Breast epithelium (tissue), 3 donors: Measurements from ENCODE around the gene TIE1.

Experiments
- POLR2AphosphoS5 ChIP-seq, 3 donors: sonication (generic); formaldehyde crosslinking; IDR thresholded peaks; one replicate each; pipeline ENCODE4 v1.6.1; 2017; ENCODE audit warnings: antibody characterized with exemption in 3 of 3
- TF ChIP-seq, protein P1 (sequence below), 3 donors: fragments of 450-650 bp; IDR thresholded peaks; one replicate each; pipeline ENCODE4 v1.5.1; 2016 to 2017; ENCODE audit warnings: antibody characterized with exemption in 3 of 3, mild to moderate bottlenecking in 3 of 3, moderate library complexity in 3 of 3

DNA sequence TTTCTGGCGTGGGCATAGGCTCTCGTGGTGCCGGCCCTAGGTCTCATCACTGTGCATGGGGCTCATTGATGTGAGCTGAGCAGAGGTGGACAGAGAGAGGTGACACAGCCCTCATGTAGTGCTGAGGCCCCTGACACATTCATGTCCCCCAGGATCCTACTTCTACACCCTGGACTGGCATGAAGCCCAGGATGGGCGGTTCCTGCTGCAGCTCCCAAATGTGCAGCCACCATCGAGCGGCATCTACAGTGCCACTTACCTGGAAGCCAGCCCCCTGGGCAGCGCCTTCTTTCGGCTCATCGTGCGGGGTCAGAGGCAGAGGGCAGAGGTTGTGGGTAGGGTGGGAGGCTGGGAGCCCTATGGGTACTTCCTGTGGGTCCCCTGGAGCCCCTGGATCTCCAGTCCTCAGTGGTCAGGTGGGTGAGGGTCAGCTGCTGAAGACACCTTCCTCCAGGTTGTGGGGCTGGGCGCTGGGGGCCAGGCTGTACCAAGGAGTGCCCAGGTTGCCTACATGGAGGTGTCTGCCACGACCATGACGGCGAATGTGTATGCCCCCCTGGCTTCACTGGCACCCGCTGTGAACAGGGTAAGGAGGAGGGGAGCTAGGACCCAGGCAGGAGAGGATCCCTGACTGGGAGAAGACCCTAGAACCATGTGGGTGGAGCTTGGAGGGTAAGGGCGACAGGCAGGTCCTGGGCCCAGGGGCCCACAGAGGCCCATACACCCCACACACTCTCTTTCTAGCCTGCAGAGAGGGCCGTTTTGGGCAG is 6.1 kb downstream of the TIE1 start:
- TF ChIP-seq, protein P1, sequence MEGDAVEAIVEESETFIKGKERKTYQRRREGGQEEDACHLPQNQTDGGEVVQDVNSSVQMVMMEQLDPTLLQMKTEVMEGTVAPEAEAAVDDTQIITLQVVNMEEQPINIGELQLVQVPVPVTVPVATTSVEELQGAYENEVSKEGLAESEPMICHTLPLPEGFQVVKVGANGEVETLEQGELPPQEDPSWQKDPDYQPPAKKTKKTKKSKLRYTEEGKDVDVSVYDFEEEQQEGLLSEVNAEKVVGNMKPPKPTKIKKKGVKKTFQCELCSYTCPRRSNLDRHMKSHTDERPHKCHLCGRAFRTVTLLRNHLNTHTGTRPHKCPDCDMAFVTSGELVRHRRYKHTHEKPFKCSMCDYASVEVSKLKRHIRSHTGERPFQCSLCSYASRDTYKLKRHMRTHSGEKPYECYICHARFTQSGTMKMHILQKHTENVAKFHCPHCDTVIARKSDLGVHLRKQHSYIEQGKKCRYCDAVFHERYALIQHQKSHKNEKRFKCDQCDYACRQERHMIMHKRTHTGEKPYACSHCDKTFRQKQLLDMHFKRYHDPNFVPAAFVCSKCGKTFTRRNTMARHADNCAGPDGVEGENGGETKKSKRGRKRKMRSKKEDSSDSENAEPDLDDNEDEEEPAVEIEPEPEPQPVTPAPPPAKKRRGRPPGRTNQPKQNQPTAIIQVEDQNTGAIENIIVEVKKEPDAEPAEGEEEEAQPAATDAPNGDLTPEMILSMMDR (IDR thresholded peaks at IDR 0.05) = no peak
- TF ChIP-seq POLR2AphosphoS5 (IDR thresholded peaks at IDR 0.05) = no peak
